ENCODE measurements around the gene STAG1. TPM values are rescaled to one million over a fixed set of nuclear protein-coding genes. Genes with fewer than 3 reads are reported as not detected.

Gene STAG1
- total RNA-seq, 1 experiment from 2014 or later, result 34.6 TPM

DNA sequence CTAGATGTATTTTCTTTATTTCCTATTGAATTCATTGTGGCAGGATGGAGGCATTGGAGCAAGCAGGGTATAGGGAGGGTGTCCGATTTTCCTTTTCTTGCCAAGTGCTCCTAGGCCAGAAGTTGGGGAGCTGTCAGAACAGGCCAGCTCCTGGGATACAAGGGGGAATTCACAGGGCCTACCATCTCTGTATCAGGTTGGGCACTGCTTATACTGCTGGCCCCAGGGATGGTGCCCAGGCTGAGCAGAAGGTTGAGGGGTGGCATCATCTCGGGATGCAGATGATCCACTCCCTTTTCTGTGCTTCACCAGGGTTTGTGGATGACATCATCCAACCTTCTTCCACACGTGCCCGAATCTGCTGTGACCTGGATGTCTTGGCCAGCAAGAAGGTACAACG is 422.6 kb downstream of the STAG1 start:
- Mint-ChIP-seq H3K36me3 (ENCODE audit: insufficient read depth in 1 of 3, low read depth in 3 of 3) (peaks cover 34 to 60% (median 57%) of the 10 kb centered on the region in 3 experiments), H3K4me1 (no peaks in the 10 kb centered on the region), H3K27me3 (ENCODE audit: low read depth) (no peaks in the 10 kb centered on the region), H3K4me3 (no peak overlapping the region), H3K9me3 (no peaks in the 10 kb centered on the region), H3K27ac (no peak overlapping the region)
- Histone ChIP-seq H2BK20ac (ENCODE audit: low read depth, low read length, poor library complexity, severe bottlenecking) (no peak overlapping the region), H3T11ph (ENCODE audit: low read length) (no peak overlapping the region), H2BK5ac (ENCODE audit: insufficient read length, low read length) (no peak overlapping the region), H3K27ac (ENCODE audit: insufficient read length, low read depth, low read length) (no peak overlapping the region), H3K23me2 (ENCODE audit: insufficient read length, low read depth, low read length, poor library complexity, severe bottlenecking) (no peaks in the 10 kb centered on the region), H4K8ac (replicated peaks; ENCODE audit: insufficient read length, low read depth, low read length) (no peak overlapping the region), H2AFZ (ENCODE audit: low read length) (no peak overlapping the region), H3K14ac (ENCODE audit: insufficient read depth, low read length) (no peak overlapping the region), H2BK120ac (ENCODE audit: low read depth, low read length, poor library complexity, severe bottlenecking) (no peak overlapping the region), H2AK5ac (ENCODE audit: insufficient read length, low read length) (no peak overlapping the region), H3K79me1 (ENCODE audit: insufficient read depth, low read depth, low read length, poor library complexity, severe bottlenecking) (no peaks in the 10 kb centered on the region), H3K56ac (ENCODE audit: insufficient read length, low read depth, low read length) (no peak overlapping the region), H3K79me2 (ENCODE audit: insufficient read depth, low read length) (no peaks in the 10 kb centered on the region), H4K5ac (ENCODE audit: insufficient read length, low read depth, low read length) (no peak overlapping the region), H3K9ac (ENCODE audit: extremely low read depth, insufficient read length, low read length) (no peak overlapping the region), H2BK12ac (ENCODE audit: insufficient read length, low read depth, low read length) (no peak overlapping the region), H3K23ac (ENCODE audit: insufficient read length, low read depth, low read length) (no peak overlapping the region), H3K18ac (ENCODE audit: insufficient read length, low read depth, low read length) (no peak overlapping the region), H3K4me2 (ENCODE audit: insufficient read depth, insufficient read length, low read length) (no peak overlapping the region), H3K4ac (ENCODE audit: low read depth, low read length) (no peak overlapping the region), H3K27me3 (ENCODE audit: insufficient read depth, low read length) (no peaks in the 10 kb centered on the region), H4K91ac (ENCODE audit: insufficient read length, low read depth, low read length) (no peak overlapping the region), H3K4me1 (ENCODE audit: insufficient read depth, low read length) (no peaks in the 10 kb centered on the region), H2BK15ac (ENCODE audit: low read depth, low read length) (no peak overlapping the region), H3K9me3 (ENCODE audit: control insufficient read depth, low read depth, low read length) (no peaks in the 10 kb centered on the region), H4K20me1 (ENCODE audit: control insufficient read depth, insufficient read depth, insufficient read length) (no peaks in the 10 kb centered on the region)
- WGBS (ENCODE audit: extremely low coverage, insufficient read length, low lambda C conversion rate), result no CpG with 5 or more reads among the region's 5 CpGs
- DNase-seq, result no peak
- TF ChIP-seq CTCF (conservative IDR thresholded peaks at IDR 0.05), result no peak

All from H9 (cell line).